Esophagus muscularis mucosa (tissue), 4 donors: ENCODE results near the gene CNOT3. TPM values are rescaled to one million over a fixed set of nuclear protein-coding genes. Genes with fewer than 3 reads are reported as not detected.

Source experiments
- DNase-seq: peaks from one replicate; pipeline ENCODE4 v3.0.0-alpha.2; 2017; ENCODE audit errors: extremely low spot score
- H3K27ac ChIP-seq, 4 donors: fragments of 200-600 bp; sonication (generic); replicated peaks in 1 of 4; 1 replicate in 3 of 4; 2 replicates in 1 of 4; pipeline ENCODE4 v1.5.1; 2016 to 2019; ENCODE audit warnings: mild to moderate bottlenecking in 1 of 4
- H3K27me3 ChIP-seq, 4 donors: fragments of 200-600 bp; sonication (generic); one replicate each; pipeline versions ENCODE4 v1.5.1 to v1.6.0; 2016 to 2019
- H3K36me3 ChIP-seq, 4 donors: fragments of 200-600 bp; sonication (generic); one replicate each; pipeline ENCODE4 v1.5.1; 2016 to 2019
- H3K4me1 ChIP-seq, 4 donors: fragments of 200-600 bp; sonication (generic); one replicate each; pipeline ENCODE4 v1.5.1; 2016 to 2019
- H3K4me3 ChIP-seq, 4 donors: fragments of 200-600 bp; sonication (generic); 1 replicate in 2 of 4; 2 replicates in 2 of 4; pipeline ENCODE4 v1.5.1; 2016 to 2019; ENCODE audit warnings: mild to moderate bottlenecking in 4 of 4, moderate library complexity in 1 of 4
- H3K9me3 ChIP-seq, 4 donors: fragments of 200-600 bp; sonication (generic); 1 replicate in 3 of 4; 2 replicates in 1 of 4; pipeline ENCODE4 v1.5.1; 2016 to 2019
- CTCF ChIP-seq, 3 experiments: fragments of 200-600 bp in 2 of 3; fragments of 450-650 bp in 1 of 3; sonication (generic) in 2 of 3; IDR thresholded peaks; one replicate each; pipeline ENCODE4 v1.5.1; 2017 to 2019; ENCODE audit warnings: antibody characterized with exemption in 3 of 3, mild to moderate bottlenecking in 2 of 3, moderate library complexity in 1 of 3
- EP300 ChIP-seq: sonication (generic); formaldehyde crosslinking; IDR thresholded peaks from one replicate; pipeline ENCODE4 v1.6.1; 2017; ENCODE audit warnings: antibody characterized with exemption
- POLR2A ChIP-seq: fragments of 450-650 bp; IDR thresholded peaks from one replicate; pipeline ENCODE4 v1.6.1; 2017; ENCODE audit warnings: antibody characterized with exemption, moderate library complexity, mild to moderate bottlenecking, low read depth
- POLR2AphosphoS5 ChIP-seq, 2 donors: sonication (generic); formaldehyde crosslinking; IDR thresholded peaks; one replicate each; pipeline ENCODE4 v1.6.1; 2017; ENCODE audit warnings: antibody characterized with exemption in 2 of 2
- WGBS: methylation state at CpG from one replicate; pipeline ENCODE4 v1.1.5; 2018; 5-methylcytosine and 5-hydroxymethylcytosine counted together
- intact Hi-C: fragments of 100-400 bp; cut with DNase I; formaldehyde crosslinking; loops from one replicate; pipeline ENCODE4 v1.15.1; 2023
- total RNA-seq, 4 donors: library from RNA; depleted of rRNA; stranded (reverse); fragments of >200 nt; gene quantifications; one replicate each; pipeline versions ENCODE4 v1.1.0 to v1.2.1, GENCODE V29; 2016

CNOT3 gene
- total RNA-seq, 4 donors from 2014 or later, result 15.1 to 25.3 (median 21.1) TPM

GRCh38 chr19:54173359-54173699 is 35.8 kb downstream of the CNOT3 start:
- TF ChIP-seq POLR2AphosphoS5 (IDR thresholded peaks at IDR 0.05) (no peak), CTCF (IDR thresholded peaks at IDR 0.05) (no peak), POLR2A (no peak), EP300 (no peak)
- H3K36me3 ChIP-seq, result peaks cover 0 to 9% (median 7%) of the 10 kb centered on the region in 4 donors
- peak overlapping the region in 1 of 4 donors; percentile 4 for H3K4me3 ChIP-seq
- no peak overlapping the region for H3K27ac ChIP-seq
- DNase-seq, result no peak
- peaks cover 1 to 12% (median 4%) of the 10 kb centered on the region in 4 donors for H3K4me1 ChIP-seq
- H3K27me3 ChIP-seq, result peaks cover 0 to 33% (median 7%) of the 10 kb centered on the region in 4 donors
- 52% methylated on average over 6 of the region's 15 CpGs for WGBS
- intact Hi-C loops, result no loop called here
- H3K9me3 ChIP-seq, result no peaks in the 10 kb centered on the region

- no peak for DNase-seq
- TF ChIP-seq POLR2AphosphoS5 (IDR thresholded peaks at IDR 0.05) (no peak), CTCF (IDR thresholded peaks at IDR 0.05) (no peak), POLR2A (no peak), EP300 (no peak)
- H3K9me3 ChIP-seq, result no peaks in the 10 kb centered on the region
- peaks cover 0 to 18% (median 11%) of the 10 kb centered on the region in 4 donors for H3K36me3 ChIP-seq
- intact Hi-C loops, result no loop called here
- WGBS, result 59% methylated on average over 13 of the region's 25 CpGs
- no peak overlapping the region for H3K4me3 ChIP-seq
- no peak overlapping the region for H3K27ac ChIP-seq
- H3K4me1 ChIP-seq, result peaks cover 0 to 9% (median 2%) of the 10 kb centered on the region in 4 donors
- peaks cover 0 to 32% (median 7%) of the 10 kb centered on the region in 4 donors for H3K27me3 ChIP-seq
These were observed 36.6 kb downstream of the CNOT3 start for GRCh38 chr19:54173951-54174834.

GRCh38 chr19:54178581-54179261 is 41.2 kb downstream of the CNOT3 start:
- TF ChIP-seq POLR2A (no peak), CTCF (IDR thresholded peaks at IDR 0.05) (no peak), POLR2AphosphoS5 (IDR thresholded peaks at IDR 0.05) (no peak), EP300 (no peak)
- DNase-seq, result no peak
- Histone ChIP-seq H3K27me3 (peaks cover 0 to 9% (median under 1%) of the 10 kb centered on the region in 4 donors), H3K4me3 (no peak overlapping the region), H3K36me3 (peaks cover 0 to 41% (median 30%) of the 10 kb centered on the region in 4 donors), H3K4me1 (no peaks in the 10 kb centered on the region), H3K9me3 (no peaks in the 10 kb centered on the region), H3K27ac (no peak overlapping the region)
- WGBS, result 89% methylated on average over 19 of the region's 23 CpGs
- intact Hi-C loops, result no loop called here

GRCh38 chr19:54179262-54179852 is 41.8 kb downstream of the CNOT3 start:
- TF ChIP-seq EP300 (no peak), CTCF (IDR thresholded peaks at IDR 0.05) (no peak), POLR2AphosphoS5 (IDR thresholded peaks at IDR 0.05) (no peak), POLR2A (no peak)
- intact Hi-C loops, result no loop called here
- no peak overlapping the region for H3K27ac ChIP-seq
- H3K36me3 ChIP-seq, result peaks cover 0 to 41% (median 30%) of the 10 kb centered on the region in 4 donors
- H3K4me3 ChIP-seq, result no peak overlapping the region
- no peak for DNase-seq
- no peaks in the 10 kb centered on the region for H3K4me1 ChIP-seq
- H3K27me3 ChIP-seq, result peaks cover 0 to 2% (median 0%) of the 10 kb centered on the region in 4 donors
- H3K9me3 ChIP-seq, result no peaks in the 10 kb centered on the region
- WGBS, result 76% methylated on average over 10 of the region's 10 CpGs
